ENCODE data around the gene XBP1. TPM values are rescaled to one million over a fixed set of nuclear protein-coding genes. Genes with fewer than 3 reads are reported as not detected.
"Not testable (repeated sequence)": the region's sequence is repeated elsewhere in the genome, so short reads cannot be mapped to it uniquely, and the experiment has no call there.

Gene XBP1
- total RNA-seq, 2 donors from 2014 or later, result 176 to 282 TPM

- Histone ChIP-seq H3K4me3 (no peak overlapping the region), H3K9me3 (no peaks in the 10 kb centered on the region), H3K27me3 (replicated peaks; ENCODE audit: insufficient read depth) (no peaks in the 10 kb centered on the region), H3K4me1 (ENCODE audit: control insufficient read depth in 1 of 2, low read depth in 2 of 2) (peaks cover 0 to 5% of the 10 kb centered on the region in 2 donors), H3K27ac (no peak overlapping the region), H3K36me3 (no peaks in the 10 kb centered on the region)
- ATAC-seq (ENCODE audit: insufficient number of reproducible peaks, low FRiP score, low read depth), result no peak
- no peak for TF ChIP-seq CTCF (IDR thresholded peaks at IDR 0.05)
- DNase-seq (ENCODE audit: low spot score), result no peak
These were observed 31.5 kb downstream of the XBP1 start for GRCh38 chr22:28768701-28769393.

GRCh38 chr22:28766628-28767027 is 33.7 kb downstream of the XBP1 start:
- H3K9me3 ChIP-seq, result no peaks in the 10 kb centered on the region
- TF ChIP-seq CTCF (IDR thresholded peaks at IDR 0.05), result no peak
- no peaks in the 10 kb centered on the region for H3K36me3 ChIP-seq
- ATAC-seq (ENCODE audit: insufficient number of reproducible peaks, low FRiP score, low read depth) (no peak), DNase-seq (ENCODE audit: low spot score) (no peak)
- no peaks in the 10 kb centered on the region for H3K27me3 ChIP-seq (replicated peaks; ENCODE audit: insufficient read depth)
- no peaks in the 10 kb centered on the region for H3K4me1 ChIP-seq (ENCODE audit: control insufficient read depth in 1 of 2, low read depth in 2 of 2)
- H3K4me3 ChIP-seq, result no peak overlapping the region
- H3K27ac ChIP-seq, result no peak overlapping the region

GRCh38 chr22:28762000-28762399 is 38.4 kb downstream of the XBP1 start:
- not testable (repeated sequence) for H3K27ac ChIP-seq; H3K4me1 ChIP-seq (ENCODE audit: control insufficient read depth in 1 of 2, low read depth in 2 of 2); ATAC-seq (ENCODE audit: insufficient number of reproducible peaks, low FRiP score, low read depth); H3K4me3 ChIP-seq; H3K9me3 ChIP-seq; H3K27me3 ChIP-seq (replicated peaks; ENCODE audit: insufficient read depth); H3K36me3 ChIP-seq; DNase-seq (ENCODE audit: low spot score)

GRCh38 chr22:28761449-28761755 is 39.0 kb downstream of the XBP1 start:
- Histone ChIP-seq H3K27me3 (replicated peaks; ENCODE audit: insufficient read depth) (no peaks in the 10 kb centered on the region), H3K36me3 (no peaks in the 10 kb centered on the region), H3K4me1 (ENCODE audit: control insufficient read depth in 1 of 2, low read depth in 2 of 2) (no peaks in the 10 kb centered on the region), H3K4me3 (no peak overlapping the region), H3K9me3 (no peaks in the 10 kb centered on the region), H3K27ac (no peak overlapping the region)
- ATAC-seq (ENCODE audit: insufficient number of reproducible peaks, low FRiP score, low read depth) (no peak), DNase-seq (ENCODE audit: low spot score) (no peak)
- no peak for TF ChIP-seq CTCF (IDR thresholded peaks at IDR 0.05)

- H3K27me3 ChIP-seq (replicated peaks; ENCODE audit: insufficient read depth), result no peaks in the 10 kb centered on the region
- no peaks in the 10 kb centered on the region for H3K36me3 ChIP-seq
- no peak overlapping the region for H3K4me3 ChIP-seq
- ATAC-seq (ENCODE audit: insufficient number of reproducible peaks, low FRiP score, low read depth) (no peak), DNase-seq (ENCODE audit: low spot score) (no peak)
- no peak overlapping the region for H3K27ac ChIP-seq
- no peaks in the 10 kb centered on the region for H3K9me3 ChIP-seq
- no peak for TF ChIP-seq CTCF (IDR thresholded peaks at IDR 0.05)
- H3K4me1 ChIP-seq (ENCODE audit: control insufficient read depth in 1 of 2, low read depth in 2 of 2), result no peaks in the 10 kb centered on the region
These were observed 40.4 kb downstream of the XBP1 start for GRCh38 chr22:28759861-28760560.

GRCh38 chr22:28754512-28754911 is 45.9 kb downstream of the XBP1 start:
- ATAC-seq (ENCODE audit: insufficient number of reproducible peaks, low FRiP score, low read depth); H3K4me3 ChIP-seq; H3K27ac ChIP-seq; H3K4me1 ChIP-seq (ENCODE audit: control insufficient read depth in 1 of 2, low read depth in 2 of 2); H3K27me3 ChIP-seq (replicated peaks; ENCODE audit: insufficient read depth); DNase-seq (ENCODE audit: low spot score); H3K36me3 ChIP-seq; H3K9me3 ChIP-seq: not testable (repeated sequence)

Measured in thoracic aorta (tissue), 2 donors.